Smooth muscle cell of the brain vasculature (primary cell): ENCODE data around the gene KRT77.
"Not testable (repeated sequence)": the region's sequence is repeated elsewhere in the genome, so short reads cannot be mapped to it uniquely, and the experiment has no call there.

Experiments used
- DNase-seq: peaks from one replicate; pipeline ENCODE4 v3.0.0-alpha.2; 2012; ENCODE audit warnings: low read depth, low spot score

The KRT77 gene

GRCh38 chr12:52722680-52723079 is 19.4 kb upstream of the KRT77 start:
- no peak for DNase-seq

DNA sequence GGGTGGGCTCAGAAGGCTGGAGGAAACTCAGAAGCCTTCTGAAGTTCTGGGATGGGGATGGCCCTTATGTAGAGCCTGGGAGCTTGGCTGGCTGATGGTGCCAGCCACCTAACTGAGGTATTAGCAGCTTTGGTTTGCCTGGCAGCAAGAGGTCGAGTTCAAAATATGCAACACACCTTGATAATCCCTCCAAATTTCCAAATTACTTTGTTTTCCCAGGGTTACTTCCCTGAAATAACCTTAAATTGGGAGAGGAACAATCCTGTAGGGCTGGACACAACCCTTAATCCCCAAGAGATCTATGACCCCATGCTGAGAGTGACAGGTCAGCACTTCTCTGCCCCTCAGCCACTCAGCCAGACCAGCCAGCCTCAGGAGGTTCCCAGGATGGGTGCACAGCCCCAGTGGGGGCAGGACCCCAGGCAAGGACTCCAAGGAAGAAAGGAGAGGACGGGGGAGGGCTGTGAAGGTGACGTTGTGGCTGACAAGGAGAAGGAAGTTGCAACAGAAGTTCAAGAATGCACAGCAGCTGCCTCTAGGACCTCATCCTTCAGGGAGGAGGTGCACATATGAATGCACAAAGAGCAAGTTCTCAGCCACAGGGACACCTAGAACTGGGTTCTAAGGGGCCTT is 18.6 kb upstream of the KRT77 start:
- no peak for DNase-seq

- no peak for DNase-seq
These were observed 17.1 kb upstream of the KRT77 start for GRCh38 chr12:52720365-52720886.

DNA sequence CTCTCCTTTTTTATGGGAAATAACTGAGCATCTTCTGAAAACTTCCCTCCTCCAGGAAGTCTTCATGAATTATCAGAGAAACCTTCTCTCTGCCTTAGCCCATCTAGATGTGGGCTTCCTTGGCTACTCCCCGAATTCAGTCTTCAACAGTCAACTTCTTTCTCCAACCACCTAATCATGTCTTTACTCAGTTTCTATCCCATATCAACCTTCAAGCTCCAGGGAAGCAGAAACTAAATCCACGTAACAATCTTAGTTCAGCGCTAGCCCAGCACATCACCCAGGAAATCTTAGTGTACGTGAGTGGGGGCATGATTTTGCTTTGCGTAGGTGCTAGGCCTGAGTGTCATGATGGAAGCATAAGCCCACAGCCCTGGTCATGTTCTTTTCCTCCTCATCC is 12.7 kb upstream of the KRT77 start:
- no peak for DNase-seq

DNA sequence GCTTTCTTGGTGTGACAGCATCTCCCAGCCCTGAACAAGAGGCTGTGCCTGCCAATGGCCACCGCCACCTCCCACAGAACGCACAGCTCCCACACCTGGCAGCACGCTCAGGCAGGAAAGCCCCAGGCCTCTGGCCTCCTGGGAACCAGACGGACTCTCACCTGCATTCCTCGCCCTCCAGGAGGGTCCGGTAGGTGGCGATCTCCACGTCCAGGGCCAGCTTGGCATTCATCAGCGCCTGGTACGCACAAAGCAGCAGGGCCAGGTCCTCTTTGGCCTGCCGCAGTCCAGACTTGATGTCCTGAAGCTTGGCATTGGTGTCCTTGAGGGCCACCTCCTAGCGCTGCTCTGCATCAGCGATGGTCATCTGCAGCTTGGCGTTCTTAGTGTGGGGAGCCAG is 12.1 kb upstream of the KRT77 start:
- DNase-seq, result no peak

GRCh38 chr12:52714887-52715281 is 11.6 kb upstream of the KRT77 start:
- no peak for DNase-seq

GRCh38 chr12:52713960-52714886 is 10.9 kb upstream of the KRT77 start:
- DNase-seq, result no peak

DNA sequence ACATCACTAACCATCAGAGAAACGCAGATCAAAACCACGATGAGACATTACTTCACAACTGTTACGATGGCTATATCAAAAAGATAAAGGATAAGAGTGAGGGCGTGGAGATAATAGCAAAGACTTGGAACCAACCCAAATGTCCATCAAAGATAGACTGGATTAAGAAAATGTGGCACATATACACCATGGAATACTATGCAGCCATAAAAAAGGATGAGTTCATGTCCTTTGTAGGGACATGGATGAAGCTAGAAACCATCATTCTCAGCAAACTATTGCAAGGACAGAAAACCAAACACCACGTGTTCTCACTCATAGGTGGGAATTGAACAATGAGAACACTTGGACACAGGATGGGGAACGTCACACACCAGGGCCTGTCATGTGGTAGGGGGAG is 8.8 kb upstream of the KRT77 start:
- DNase-seq, result not testable (repeated sequence)

DNA sequence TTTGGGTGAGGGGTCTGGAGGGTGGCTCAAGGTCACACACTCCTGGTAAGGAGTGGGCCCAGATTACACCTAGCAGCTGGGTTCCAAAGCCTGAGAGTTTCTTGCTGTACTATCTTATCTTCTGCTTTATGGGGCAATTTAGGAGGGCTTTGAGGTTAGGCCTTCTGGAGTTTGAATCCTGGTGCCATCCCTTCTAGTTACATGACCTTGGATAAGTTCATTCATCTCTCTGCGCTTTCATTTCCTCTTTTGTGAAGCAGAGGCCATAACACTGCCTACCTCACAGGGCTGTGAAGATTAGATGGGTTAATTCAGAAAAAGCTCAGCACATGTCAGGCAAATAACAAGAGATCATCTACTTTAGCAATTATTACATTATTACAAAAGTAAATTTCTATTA is 7.4 kb upstream of the KRT77 start:
- DNase-seq, result no peak

DNA sequence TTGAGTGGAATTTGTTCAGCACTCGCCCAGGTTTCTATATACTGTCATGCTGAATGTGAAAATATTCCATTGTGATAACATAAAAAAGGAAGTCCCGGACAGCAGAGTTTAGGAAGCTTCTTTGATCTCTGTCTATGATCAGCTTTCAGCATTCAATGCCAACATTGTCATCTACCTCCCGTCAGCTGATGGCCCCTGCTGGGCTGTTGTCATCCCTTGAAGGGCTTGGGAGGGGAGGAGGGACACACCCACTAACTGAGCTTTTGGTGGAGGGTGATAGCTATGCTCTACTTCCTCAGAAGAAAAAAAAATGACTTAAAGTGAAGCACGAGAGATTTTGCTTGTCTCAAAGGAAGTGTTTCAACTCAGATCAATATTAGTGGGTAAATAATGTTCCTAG is 4.7 kb upstream of the KRT77 start:
- DNase-seq, result no peak

GRCh38 chr12:52704464-52704863 is 1.1 kb upstream of the KRT77 start:
- no peak for DNase-seq

DNA sequence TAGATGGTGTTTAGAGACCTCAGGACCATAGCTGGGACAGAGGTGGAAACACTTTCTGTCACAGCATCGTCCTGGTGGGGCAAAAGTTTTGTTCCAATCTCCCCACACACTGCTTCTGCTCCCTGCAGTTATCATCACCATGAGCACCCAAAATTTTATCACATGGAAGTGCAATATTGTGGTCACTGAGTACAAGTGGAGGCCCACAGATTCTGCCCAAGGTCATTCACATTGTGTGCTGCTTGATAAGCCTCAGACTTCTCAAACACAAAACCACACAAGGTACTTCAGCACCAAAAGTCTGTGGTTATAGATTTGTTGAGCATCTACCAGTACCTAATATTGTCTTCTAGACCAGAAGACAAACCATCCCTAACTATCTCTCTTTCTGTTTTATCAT is 554 bp upstream of the KRT77 start:
- DNase-seq, result no peak

GRCh38 chr12:52702338-52702737 is 986 bp downstream of the KRT77 start:
- no peak for DNase-seq

GRCh38 chr12:52701281-52701680 is 2.0 kb downstream of the KRT77 start:
- no peak for DNase-seq

DNA sequence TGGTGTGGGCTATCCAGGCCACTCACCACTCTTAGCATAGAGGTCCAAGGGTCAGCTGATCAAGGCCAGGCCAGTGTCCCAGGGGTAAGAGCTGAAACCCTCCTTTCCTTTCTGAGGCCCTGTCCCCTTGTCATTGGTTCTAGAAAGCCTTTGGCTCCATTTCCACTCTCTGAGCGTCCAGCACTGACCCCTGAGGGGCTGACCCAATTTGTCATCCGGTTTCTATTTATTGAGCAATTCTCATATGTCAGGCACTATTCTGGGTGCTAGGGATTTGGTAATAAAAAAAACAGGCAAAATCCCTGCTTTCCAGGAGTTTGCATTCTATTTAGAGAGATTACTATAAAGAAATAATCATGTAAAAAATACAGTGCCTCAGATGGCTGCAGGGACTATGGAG is 3.4 kb downstream of the KRT77 start:
- DNase-seq, result no peak

DNA sequence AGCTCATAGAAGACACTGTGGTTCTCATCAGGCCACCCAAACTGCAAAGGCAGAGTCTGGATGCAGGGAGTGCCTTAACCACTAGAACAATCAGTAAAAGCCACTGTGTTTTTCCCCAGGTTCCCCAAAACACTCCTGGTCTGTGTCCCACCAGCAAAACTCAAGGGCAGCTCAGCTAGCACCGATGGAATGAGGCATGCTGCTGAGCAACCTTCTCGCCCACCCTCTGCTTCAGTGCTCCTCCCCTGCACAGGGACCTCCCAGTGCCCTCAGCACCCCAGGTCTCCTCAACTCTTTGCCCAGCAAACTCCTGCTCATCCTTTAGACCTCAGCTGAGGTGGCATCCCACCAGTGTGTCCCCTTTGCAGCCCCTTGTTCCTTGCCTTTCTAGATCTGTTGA is 4.0 kb downstream of the KRT77 start:
- DNase-seq, result no peak

- no peak for DNase-seq
These were observed 4.5 kb downstream of the KRT77 start for GRCh38 chr12:52698651-52699340.

- no peak for DNase-seq
These were observed 6.2 kb downstream of the KRT77 start for GRCh38 chr12:52697058-52697582.

DNA sequence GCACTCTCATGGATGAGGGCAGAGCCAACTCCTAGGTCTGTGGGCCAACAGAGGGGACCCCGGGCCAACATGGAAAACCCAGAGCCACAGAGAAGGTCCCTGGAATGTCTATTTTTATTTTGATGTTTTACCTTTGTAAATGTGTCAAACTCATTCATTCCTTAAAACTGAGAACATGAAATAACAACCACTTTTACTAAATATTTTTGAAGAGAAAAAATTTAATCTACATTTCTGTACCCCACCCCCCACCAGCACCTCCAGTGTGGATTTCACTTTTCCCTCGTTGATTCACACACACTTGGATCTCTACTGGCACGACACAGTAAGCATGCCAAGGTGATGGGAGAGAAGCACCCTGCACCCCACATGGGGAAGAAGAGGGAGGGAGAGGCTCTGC is 6.7 kb downstream of the KRT77 start:
- no peak for DNase-seq

GRCh38 chr12:52695039-52695438 is 8.3 kb downstream of the KRT77 start:
- DNase-seq, result no peak

DNA sequence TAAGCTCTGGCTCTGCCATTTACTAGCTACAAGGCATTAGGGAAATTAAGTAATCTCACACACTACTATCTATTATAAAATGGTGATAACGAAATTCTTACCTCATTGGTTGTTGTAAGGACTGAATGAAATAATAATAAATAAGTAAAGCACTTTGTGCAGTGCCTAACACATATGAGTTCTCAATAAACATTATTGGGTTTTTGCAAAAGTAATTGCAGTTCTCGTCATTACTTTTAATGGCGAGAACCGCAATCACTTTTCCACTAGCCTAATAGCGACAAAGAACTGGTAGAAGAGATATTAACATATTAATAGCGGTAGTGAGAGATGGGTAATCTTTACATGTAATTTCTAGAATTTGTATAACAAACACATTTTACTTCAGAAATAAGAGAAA is 9.2 kb downstream of the KRT77 start:
- DNase-seq, result no peak

DNA sequence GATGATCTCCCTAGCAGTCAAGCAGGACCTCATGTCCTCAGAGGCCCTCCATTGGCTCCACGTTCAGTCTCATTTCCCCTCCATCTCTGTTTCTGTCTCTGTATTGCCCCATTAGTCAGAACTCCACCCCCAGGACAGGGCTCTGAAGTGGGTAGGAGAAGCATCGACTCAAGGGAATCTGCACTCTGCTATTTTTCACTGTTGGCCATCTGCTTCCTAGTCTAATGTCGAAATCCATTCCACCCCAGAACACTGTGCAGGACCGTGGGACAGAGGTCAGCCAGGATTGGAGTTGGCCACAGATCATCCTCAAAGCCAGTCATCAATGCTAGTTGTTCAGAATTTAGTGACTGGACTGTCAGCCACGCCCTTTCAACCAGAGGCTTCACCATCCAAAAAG is 10.1 kb downstream of the KRT77 start:
- no peak for DNase-seq
